Measurements from ENCODE around the gene CHST11. TPM values are rescaled to one million over a fixed set of nuclear protein-coding genes. Genes with fewer than 3 reads are reported as not detected.

The CHST11 gene
- total RNA-seq, 1 donor from 2014 or later: 7.7 TPM

DNA sequence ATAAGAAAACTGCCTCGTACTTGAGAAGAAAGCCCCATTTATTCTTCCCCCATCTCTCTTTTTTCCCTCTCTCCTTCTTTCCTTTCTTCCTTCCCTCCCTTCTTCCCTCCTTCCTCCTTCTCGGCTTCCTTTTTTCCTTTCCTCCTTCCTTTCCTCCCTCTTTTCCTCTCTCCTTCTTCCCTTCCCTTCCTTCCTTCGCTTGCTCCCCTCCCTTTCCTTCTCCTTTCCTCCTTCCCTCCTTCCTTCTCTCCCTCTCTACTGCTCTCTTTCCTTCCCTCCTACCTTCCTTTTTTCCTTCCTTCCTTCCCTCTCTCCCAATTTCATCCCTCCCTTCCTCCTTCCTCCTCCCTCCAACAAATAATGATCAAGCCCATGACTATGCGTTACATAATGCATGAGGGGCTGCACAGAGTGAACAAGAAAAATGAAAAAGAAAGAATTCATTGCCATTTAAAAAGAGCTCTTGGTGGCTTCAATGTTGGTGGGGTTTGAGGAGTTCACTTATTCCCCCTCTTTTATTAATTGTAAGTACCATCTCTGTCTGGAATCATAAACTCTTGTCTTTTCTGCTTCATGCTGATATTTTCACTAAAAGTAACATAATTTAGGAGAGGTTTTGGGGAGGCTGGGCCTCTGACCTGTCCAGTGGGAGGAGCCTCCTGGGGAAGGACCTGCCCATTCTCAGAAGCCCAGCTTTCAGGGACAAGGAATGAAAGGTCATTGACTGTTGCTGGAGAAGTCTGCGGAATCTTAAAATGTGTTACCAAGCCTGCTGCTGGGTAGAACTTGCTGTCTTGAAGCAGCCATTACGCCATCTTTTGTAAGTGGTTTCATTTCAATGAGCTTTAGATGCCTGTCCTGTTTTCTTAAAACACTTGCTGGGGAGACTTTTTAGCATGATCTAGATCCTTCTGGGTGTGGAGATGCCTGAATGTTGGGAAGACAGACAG is 144.3 kb downstream of the CHST11 start:
- H3K36me3 ChIP-seq: no peaks in the 10 kb centered on the region
- Mint-ChIP-seq H3K4me1 (peaks cover 76% of the 10 kb centered on the region), H3K9me3 (peaks cover 8% of the 10 kb centered on the region), H3K27me3 (ENCODE audit: insufficient read depth, low read depth) (peaks cover 9% of the 10 kb centered on the region), H3K27ac (peak overlapping the region; percentile 83), H3K4me3 (no peak overlapping the region), H3K36me3 (peaks cover 16% of the 10 kb centered on the region)
- TF ChIP-seq EZH2 (IDR thresholded peaks at IDR 0.05) (no peak), EZH2phosphoT487 (IDR thresholded peaks at IDR 0.05) (no peak)
- TF ChIP-seq, protein P1, sequence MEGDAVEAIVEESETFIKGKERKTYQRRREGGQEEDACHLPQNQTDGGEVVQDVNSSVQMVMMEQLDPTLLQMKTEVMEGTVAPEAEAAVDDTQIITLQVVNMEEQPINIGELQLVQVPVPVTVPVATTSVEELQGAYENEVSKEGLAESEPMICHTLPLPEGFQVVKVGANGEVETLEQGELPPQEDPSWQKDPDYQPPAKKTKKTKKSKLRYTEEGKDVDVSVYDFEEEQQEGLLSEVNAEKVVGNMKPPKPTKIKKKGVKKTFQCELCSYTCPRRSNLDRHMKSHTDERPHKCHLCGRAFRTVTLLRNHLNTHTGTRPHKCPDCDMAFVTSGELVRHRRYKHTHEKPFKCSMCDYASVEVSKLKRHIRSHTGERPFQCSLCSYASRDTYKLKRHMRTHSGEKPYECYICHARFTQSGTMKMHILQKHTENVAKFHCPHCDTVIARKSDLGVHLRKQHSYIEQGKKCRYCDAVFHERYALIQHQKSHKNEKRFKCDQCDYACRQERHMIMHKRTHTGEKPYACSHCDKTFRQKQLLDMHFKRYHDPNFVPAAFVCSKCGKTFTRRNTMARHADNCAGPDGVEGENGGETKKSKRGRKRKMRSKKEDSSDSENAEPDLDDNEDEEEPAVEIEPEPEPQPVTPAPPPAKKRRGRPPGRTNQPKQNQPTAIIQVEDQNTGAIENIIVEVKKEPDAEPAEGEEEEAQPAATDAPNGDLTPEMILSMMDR (IDR thresholded peaks at IDR 0.05): no peak
- no peaks in the 10 kb centered on the region for H3K27me3 ChIP-seq
- no peak overlapping the region for H2AFZ ChIP-seq (replicated peaks)
- peaks cover 15% of the 10 kb centered on the region for H3K4me1 ChIP-seq
- DNase-seq (ENCODE audit: low spot score): no peak
- no peak overlapping the region for H3K4me2 ChIP-seq
- H3K9ac ChIP-seq: no peak overlapping the region
- peaks cover 4% of the 10 kb centered on the region for H3F3A ChIP-seq (ENCODE audit: low read depth)
- no peaks in the 10 kb centered on the region for H3K9me3 ChIP-seq (ENCODE audit: low read depth)
- H3K79me2 ChIP-seq (ENCODE audit: low read depth): no peaks in the 10 kb centered on the region
- H4K20me1 ChIP-seq (ENCODE audit: low read depth): no peaks in the 10 kb centered on the region
- H3K4me3 ChIP-seq: no peak overlapping the region
- H3K27ac ChIP-seq: no peak overlapping the region

DNA sequence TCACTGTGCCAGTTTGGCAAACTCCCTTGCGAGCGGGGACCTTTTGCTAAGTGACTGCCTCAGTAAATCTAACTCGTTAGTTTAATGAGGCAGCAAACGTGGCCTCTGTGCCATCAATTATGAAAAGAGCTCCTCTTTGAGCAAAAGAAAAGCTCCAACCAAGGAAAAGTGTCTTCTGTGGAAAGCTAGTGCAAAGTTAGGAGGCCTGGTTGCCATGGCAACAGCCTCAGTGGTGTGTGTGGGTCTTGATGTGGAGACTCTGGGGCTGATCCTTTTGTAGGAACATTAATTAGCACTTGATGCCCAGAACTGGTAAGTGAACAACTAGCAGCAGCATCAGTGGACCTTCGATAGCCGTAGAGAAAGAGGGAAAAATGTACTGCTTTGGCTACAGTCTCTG is 145.7 kb downstream of the CHST11 start:
- TF ChIP-seq, protein P1 (IDR thresholded peaks at IDR 0.05): no peak
- TF ChIP-seq EZH2phosphoT487 (IDR thresholded peaks at IDR 0.05) (no peak), EZH2 (IDR thresholded peaks at IDR 0.05) (no peak)
- peaks cover 16% of the 10 kb centered on the region for H3K36me3 Mint-ChIP-seq
- peaks cover 8% of the 10 kb centered on the region for H3K9me3 Mint-ChIP-seq
- Histone ChIP-seq H3F3A (ENCODE audit: low read depth) (peaks cover 4% of the 10 kb centered on the region), H3K27me3 (no peaks in the 10 kb centered on the region), H3K9me3 (ENCODE audit: low read depth) (no peaks in the 10 kb centered on the region), H3K79me2 (ENCODE audit: low read depth) (no peaks in the 10 kb centered on the region), H3K4me2 (no peak overlapping the region), H4K20me1 (ENCODE audit: low read depth) (no peaks in the 10 kb centered on the region), H3K27ac (no peak overlapping the region), H3K36me3 (no peaks in the 10 kb centered on the region), H3K4me1 (peaks cover 7% of the 10 kb centered on the region), H3K9ac (no peak overlapping the region), H2AFZ (replicated peaks) (no peak overlapping the region), H3K4me3 (no peak overlapping the region)
- peak; percentile 32 for DNase-seq (ENCODE audit: low spot score)
- H3K27ac Mint-ChIP-seq: no peak overlapping the region
- H3K27me3 Mint-ChIP-seq (ENCODE audit: insufficient read depth, low read depth): peaks cover 8% of the 10 kb centered on the region
- H3K4me1 Mint-ChIP-seq: peaks cover 62% of the 10 kb centered on the region
- no peak overlapping the region for H3K4me3 Mint-ChIP-seq

DNA sequence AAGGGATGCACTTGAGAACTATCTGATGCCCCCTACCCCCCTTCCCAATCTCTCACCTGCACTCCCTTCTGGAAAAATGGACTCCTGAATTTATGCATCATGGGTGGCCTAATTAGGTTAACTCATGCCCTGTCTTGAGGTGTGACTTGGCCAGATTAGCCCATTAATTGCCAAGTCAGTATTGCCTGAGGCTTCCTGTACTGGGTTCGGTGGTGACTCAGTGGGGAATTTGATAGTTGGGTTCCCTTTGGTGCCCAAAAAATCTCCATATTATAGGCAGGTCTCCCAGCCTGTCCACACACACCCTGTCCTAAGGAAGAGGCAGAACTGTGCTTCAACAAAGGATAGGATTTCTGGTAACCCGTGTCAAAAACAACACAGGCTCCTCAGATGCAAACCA is 146.1 kb downstream of the CHST11 start:
- no peak overlapping the region for H3K27ac Mint-ChIP-seq

More for the DNA sequence above, 146.1 kb downstream of the CHST11 start:
- H3K4me3 ChIP-seq: no peak overlapping the region
- no peaks in the 10 kb centered on the region for H3K9me3 ChIP-seq (ENCODE audit: low read depth)
- peaks cover 8% of the 10 kb centered on the region for H3K27me3 Mint-ChIP-seq (ENCODE audit: insufficient read depth, low read depth)
- H3K9ac ChIP-seq: no peak overlapping the region
- H3K27me3 ChIP-seq: no peaks in the 10 kb centered on the region
- DNase-seq (ENCODE audit: low spot score): no peak
- H3F3A ChIP-seq (ENCODE audit: low read depth): peaks cover 4% of the 10 kb centered on the region
- H2AFZ ChIP-seq (replicated peaks): no peak overlapping the region
- H3K79me2 ChIP-seq (ENCODE audit: low read depth): no peaks in the 10 kb centered on the region
- TF ChIP-seq EZH2 (IDR thresholded peaks at IDR 0.05) (no peak), EZH2phosphoT487 (IDR thresholded peaks at IDR 0.05) (no peak)
- TF ChIP-seq, protein P1 (IDR thresholded peaks at IDR 0.05): no peak
- no peak overlapping the region for H3K4me2 ChIP-seq
- no peak overlapping the region for H3K4me3 Mint-ChIP-seq
- peaks cover 8% of the 10 kb centered on the region for H3K9me3 Mint-ChIP-seq
- H3K36me3 Mint-ChIP-seq: peaks cover 16% of the 10 kb centered on the region
- H3K36me3 ChIP-seq: no peaks in the 10 kb centered on the region
- no peaks in the 10 kb centered on the region for H4K20me1 ChIP-seq (ENCODE audit: low read depth)
- H3K4me1 ChIP-seq: peaks cover 7% of the 10 kb centered on the region
- no peak overlapping the region for H3K27ac ChIP-seq
- peaks cover 57% of the 10 kb centered on the region for H3K4me1 Mint-ChIP-seq

Data from neural progenitor cell (in vitro differentiated cells).